K562 (cell line): ENCODE measurements around the gene TYW3. TPM values are rescaled to one million over a fixed set of nuclear protein-coding genes. Genes with fewer than 3 reads are reported as not detected.

Experiments used
- ATF1 ChIP-seq, 2 experiments: fragments of 450-650 bp in 1 of 2; IDR thresholded peaks; 2 replicates each; pipeline ENCODE4 v1.6.1; 2016; ENCODE audit warnings: missing compliant biosample characterization in 1 of 2, missing genetic modification characterization in 1 of 2
- BDP1 ChIP-seq: IDR thresholded peaks from 3 replicates; pipeline ENCODE4 v1.6.1; 2011; ENCODE audit not compliant: insufficient read length, insufficient read depth
- BHLHE40 ChIP-seq: IDR thresholded peaks from 2 replicates; pipeline ENCODE4 v1.6.1; 2011; ENCODE audit warnings: low read length, improper control_type of control experiment
- BRF1 ChIP-seq: IDR thresholded peaks from 3 replicates; pipeline ENCODE4 v1.6.1; 2011; ENCODE audit warnings: borderline replicate concordance, mild to moderate bottlenecking; ENCODE audit not compliant: insufficient read length; ENCODE audit errors: extremely low read depth
- CREB5 ChIP-seq: fragments of 250-450 bp; sonication (Bioruptor Pico); IDR thresholded peaks from 2 replicates; pipeline ENCODE4 v1.5.0; 2020; ENCODE audit warnings: mild to moderate bottlenecking
- DLX4 ChIP-seq: fragments of 250-450 bp; sonication (Bioruptor Pico); IDR thresholded peaks from 2 replicates; pipeline ENCODE4 v1.6.1; 2021; ENCODE audit warnings: mild to moderate bottlenecking
- DMBX1 ChIP-seq: fragments of 250-450 bp; sonication (Bioruptor Pico); IDR thresholded peaks from 2 replicates; pipeline ENCODE4 v1.8.0; 2022; ENCODE audit warnings: inconsistent platforms, mild to moderate bottlenecking, moderate library complexity, borderline replicate concordance
- GTF2E2 ChIP-seq: fragments of 200-800 bp; sonication (Bioruptor generic); IDR thresholded peaks from 2 replicates; pipeline ENCODE4 v1.6.1; 2016; ENCODE audit warnings: missing genetic modification characterization, missing compliant biosample characterization
- PHB2 ChIP-seq: fragments of 450-650 bp; IDR thresholded peaks from 2 replicates; pipeline ENCODE4 v1.6.1; 2017; ENCODE audit warnings: low read depth
- POLR2B ChIP-seq: fragments of 450-650 bp; IDR thresholded peaks from 2 replicates; pipeline ENCODE4 v1.6.1; 2018; ENCODE audit warnings: low read depth; ENCODE audit not compliant: partially characterized antibody
- POLR2H ChIP-seq: IDR thresholded peaks from 2 replicates; pipeline ENCODE4 v1.6.1; 2016; ENCODE audit warnings: missing genetic modification characterization, low read depth, mild to moderate bottlenecking, control low read depth, missing compliant biosample characterization, moderate library complexity
- POLR3A ChIP-seq: IDR thresholded peaks from 2 replicates; pipeline ENCODE4 v1.6.1; 2011; ENCODE audit warnings: borderline replicate concordance, mild to moderate bottlenecking, moderate library complexity; ENCODE audit not compliant: insufficient read length, insufficient read depth; ENCODE audit errors: extremely low read depth
- PTRF ChIP-seq: fragments of 450-650 bp; IDR thresholded peaks from 2 replicates; pipeline ENCODE4 v1.6.1; 2016; ENCODE audit warnings: mild to moderate bottlenecking, missing genetic modification characterization, missing compliant biosample characterization
- RAD51 ChIP-seq: fragments of 450-650 bp; IDR thresholded peaks from 2 replicates; pipeline ENCODE4 v1.7.1; 2016; ENCODE audit warnings: low read depth, mild to moderate bottlenecking, borderline replicate concordance
- RHOXF2B ChIP-seq: fragments of 250-450 bp; sonication (Bioruptor Pico); conservative IDR thresholded peaks from 2 replicates; pipeline ENCODE4 v1.5.1; 2021
- SFPQ ChIP-seq: fragments of 200-400 bp; formaldehyde crosslinking; IDR thresholded peaks from 2 replicates; pipeline ENCODE4 v1.6.1; 2017; ENCODE audit warnings: mild to moderate bottlenecking, low read depth, low read length, moderate library complexity
- SMAD2 ChIP-seq: fragments of 150-350 bp; IDR thresholded peaks from 2 replicates; pipeline ENCODE4 v1.6.1; 2014; ENCODE audit warnings: low read depth, mild to moderate bottlenecking, low read length
- SRSF3 ChIP-seq: fragments of 200-400 bp; formaldehyde crosslinking; IDR thresholded peaks from 2 replicates; pipeline ENCODE4 v1.6.1; 2016; ENCODE audit warnings: mild to moderate bottlenecking, low read length, moderate library complexity; ENCODE audit not compliant: insufficient read depth
- TEAD1 ChIP-seq, 2 experiments: fragments of 450-650 bp in 1 of 2; sonication (generic) in 1 of 2; formaldehyde crosslinking; IDR thresholded peaks; 2 replicates each; pipeline versions ENCODE4 v1.4.0 to v1.8.0; 2020 to 2022; ENCODE audit warnings: mild to moderate bottlenecking in 2 of 2, missing genetic modification reagents in 1 of 2
- WHSC1 ChIP-seq: IDR thresholded peaks from one replicate; pipeline ENCODE4 v1.6.1; 2012; ENCODE audit warnings: low read length, control low read depth, inconsistent platforms
- ZBTB49 ChIP-seq: sonication (generic); formaldehyde crosslinking; IDR thresholded peaks from 2 replicates; pipeline ENCODE4 v1.8.0; 2022; ENCODE audit warnings: missing genetic modification reagents, mild to moderate bottlenecking, borderline replicate concordance
- ZNF324 ChIP-seq: fragments of 250-450 bp; sonication (Bioruptor Pico); IDR thresholded peaks from 2 replicates; pipeline ENCODE4 v1.4.0; 2020; ENCODE audit warnings: mild to moderate bottlenecking
- polyA plus RNA-seq, 8 experiments: library from polyadenylated mRNA; depleted of rRNA in 4 of 8; stranded (reverse) in 5 of 8; unstranded in 3 of 8; fragments of >200 nt; fragmentation: Nextera tagmentation in 2 of 8; fragmentation: Illumina TruSeq in 1 of 8; extraction: Ambion mirVana in 2 of 8; extraction: Trizol in 1 of 8; gene quantifications; 2 replicates each; pipeline versions ENCODE4 v1.2.1 to v1.2.3, GENCODE V29; 2011 to 2014; ENCODE audit warnings: inconsistent platforms in 1 of 8, missing spikeins in 1 of 8
- total RNA-seq, 7 experiments: library from RNA; depleted of rRNA in 6 of 7; stranded (reverse); fragments of >200 nt in 6 of 7; fragmentation: Illumina TruSeq in 2 of 7; extraction: Trizol in 2 of 7; gene quantifications; 2 replicates each; pipeline versions ENCODE4 v1.2.1 to v1.2.3, GENCODE V29; 2011 to 2021; ENCODE audit warnings: low replicate concordance in 1 of 7

Gene TYW3
- total and polyA plus RNA-seq, 9 of the 15 experiments (the other 6 are each of a cell fraction or from before 2014, with no cell fraction given) = 22.0 to 54.0 (median 41.1) TPM

- TF ChIP-seq SFPQ = no peak
- peak; percentile 68; the same call in 1 of the 2 replicates for TF ChIP-seq GTF2E2 (tag)
- TF ChIP-seq RHOXF2B (CRISPR knock-in tag) = no peak
- no peak for TF ChIP-seq ZNF324 (CRISPR knock-in tag)
- no peak for TF ChIP-seq WHSC1
- TF ChIP-seq POLR3A = no peak
- TF ChIP-seq POLR2B = peak; percentile 67
- no peak for TF ChIP-seq BDP1
- TF ChIP-seq TEAD1 (CRISPR knock-in tag; IDR thresholded peaks at IDR 0.05) = peak in 1 of 2 experiments; percentile 43; a peak in 1 of 4 replicates
- no peak for TF ChIP-seq DLX4 (CRISPR knock-in tag)
- TF ChIP-seq PHB2 = no peak
- no peak for TF ChIP-seq RAD51
- TF ChIP-seq ZBTB49 (CRISPR knock-in tag) = no peak
- no peak for TF ChIP-seq BHLHE40
- TF ChIP-seq BRF1 = no peak
- no peak for TF ChIP-seq DMBX1
- TF ChIP-seq ATF1 (CRISPR knock-in tag; IDR thresholded peaks at IDR 0.05) = no peak
- TF ChIP-seq ATF1 (tag; IDR thresholded peaks at IDR 0.05) = peak; percentile 62
- TF ChIP-seq POLR2H = 0 out of 2 replicates have a peak, but pooled peaks have one; percentile 30
- TF ChIP-seq PTRF (tag) = no peak
- TF ChIP-seq SMAD2 = no peak
- no peak for TF ChIP-seq CREB5 (CRISPR knock-in tag)
- no peak for TF ChIP-seq SRSF3
These were observed at the start of gene TYW3, which contains the start of gene CRYZ (continued) for GRCh38 chr1:74732960-74733603.
